ENCODE measurements around the gene RAN.
"Not testable (repeated sequence)": the region's sequence is repeated elsewhere in the genome, so short reads cannot be mapped to it uniquely, and the experiment has no call there.

The RAN gene

DNA sequence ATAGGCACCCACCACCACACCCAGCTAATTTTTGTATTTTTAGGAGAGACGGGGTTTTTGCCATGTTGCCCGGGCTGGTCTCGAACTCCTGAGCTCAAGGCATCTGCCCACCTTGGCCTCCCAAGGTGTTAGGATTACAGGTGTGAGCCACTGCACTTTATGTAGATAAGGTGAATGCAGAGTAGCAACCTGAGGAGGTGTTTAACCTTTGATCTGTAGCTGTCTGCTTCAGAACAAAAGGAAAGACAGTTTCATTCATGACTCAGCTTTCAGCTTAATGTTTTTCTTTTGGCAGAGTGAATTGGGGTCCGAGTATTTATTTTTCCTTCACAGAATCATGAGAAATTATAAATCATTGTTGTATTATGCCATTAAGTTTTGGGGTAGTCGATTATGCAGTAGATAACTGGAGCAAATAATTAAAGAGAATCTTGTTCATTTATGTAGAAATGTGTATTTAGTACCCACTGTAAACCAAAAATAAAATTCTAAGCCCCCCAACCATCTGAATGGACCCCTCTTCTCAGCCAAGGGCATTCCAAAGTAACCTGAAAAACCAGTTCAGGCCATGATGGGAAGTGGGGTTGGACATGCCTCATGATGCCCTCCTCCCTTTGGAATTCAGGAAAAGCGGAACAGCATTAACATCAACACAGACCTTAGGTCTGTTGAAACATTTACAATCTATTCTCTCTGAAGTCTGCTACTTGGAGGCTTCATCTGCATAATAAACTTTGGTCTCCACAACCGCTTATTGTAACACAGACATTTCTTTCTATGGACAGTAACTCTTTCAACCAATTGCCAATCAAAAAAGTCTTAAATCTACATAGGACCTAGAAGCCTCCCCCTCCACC is 22.1 kb upstream of the RAN start:
- DNase-seq (ENCODE audit: low read depth), result no peak

DNA sequence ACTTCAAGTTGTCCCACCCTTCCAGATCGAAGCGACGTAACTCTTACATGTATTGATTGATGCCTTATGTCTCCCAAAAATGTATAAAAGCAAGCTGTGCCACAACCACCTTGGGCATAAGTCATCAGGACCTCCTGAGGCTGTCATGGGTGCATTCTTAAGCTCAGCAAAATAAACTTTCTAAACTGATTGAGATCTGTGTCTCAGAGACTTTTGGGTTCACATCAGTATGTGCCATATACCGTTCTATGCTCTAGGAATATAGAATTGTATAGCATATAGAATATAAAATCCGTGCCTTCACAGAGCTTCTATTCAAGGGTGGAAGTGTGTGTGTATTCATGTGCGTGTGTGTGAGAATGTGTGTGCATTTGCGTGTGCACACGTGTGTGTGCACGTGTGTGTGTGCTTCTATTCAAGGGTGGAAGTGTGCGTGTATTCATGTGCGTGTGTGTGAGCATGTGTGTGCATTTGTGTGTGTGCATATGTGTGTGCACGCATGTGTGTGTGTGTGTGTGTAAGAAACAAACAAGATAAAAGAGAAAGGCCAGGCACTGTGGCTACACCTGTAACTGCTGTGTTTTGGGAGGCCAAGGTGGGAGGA is 21.3 kb upstream of the RAN start:
- DNase-seq (ENCODE audit: low read depth), result no peak

DNA sequence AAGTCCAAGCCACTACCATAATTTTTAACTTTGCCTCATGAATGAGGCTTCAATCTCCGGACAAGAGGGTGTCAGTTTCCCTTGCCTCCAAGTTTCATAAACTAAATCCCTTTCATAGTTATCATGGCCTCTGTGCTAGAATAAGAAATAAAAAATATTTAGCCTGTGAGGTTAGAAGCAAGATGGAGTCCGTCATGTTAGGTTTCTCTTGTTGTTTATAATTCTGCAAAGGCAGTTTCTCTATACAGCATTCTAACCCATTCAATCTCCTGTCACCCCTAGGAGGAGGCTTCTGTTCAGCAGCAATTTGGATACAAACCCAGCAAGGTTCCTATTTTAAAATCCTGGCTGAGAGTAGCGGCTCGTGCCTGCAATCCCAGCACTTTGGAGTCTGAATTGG is 15.8 kb upstream of the RAN start:
- DNase-seq (ENCODE audit: low read depth), result no peak

DNA sequence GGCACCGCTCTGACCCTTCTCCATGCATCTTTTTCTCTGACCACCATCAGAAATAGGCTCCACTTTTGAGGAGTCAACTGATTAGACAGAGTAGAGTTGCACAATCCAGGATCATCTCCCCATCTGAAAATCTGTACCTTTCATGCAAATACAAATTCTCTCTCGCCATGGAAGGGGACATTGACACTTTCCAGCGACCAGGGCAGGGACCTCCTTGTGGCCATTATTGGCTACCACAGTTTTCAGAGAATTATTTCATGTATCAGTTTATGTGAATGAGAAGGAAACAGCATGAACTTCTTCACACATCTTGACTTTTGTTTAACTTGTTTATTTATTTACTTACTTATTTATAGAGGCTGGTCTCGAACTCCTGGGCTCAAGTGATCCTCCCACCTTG is 13.8 kb upstream of the RAN start:
- no peak for DNase-seq (ENCODE audit: low read depth)

DNA sequence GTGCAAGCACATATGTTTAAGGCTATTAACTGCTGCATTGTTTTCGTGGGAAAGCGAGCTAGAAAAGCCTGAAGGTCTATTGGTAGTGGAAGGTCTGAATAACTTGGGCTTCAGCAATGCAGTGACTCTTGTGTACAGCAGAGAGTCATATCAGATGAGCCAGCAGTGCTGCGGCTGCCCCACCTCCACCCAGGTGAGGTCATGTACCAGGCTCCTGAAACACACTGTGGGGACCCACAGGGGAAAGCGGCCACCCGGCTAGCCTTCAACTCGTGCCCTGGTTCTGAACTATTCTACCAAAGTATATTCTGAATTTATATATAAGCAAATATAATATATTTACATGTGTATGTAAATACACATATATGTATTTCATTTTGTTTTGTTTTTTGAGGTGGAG is 12.7 kb upstream of the RAN start:
- DNase-seq (ENCODE audit: low read depth), result no peak

DNA sequence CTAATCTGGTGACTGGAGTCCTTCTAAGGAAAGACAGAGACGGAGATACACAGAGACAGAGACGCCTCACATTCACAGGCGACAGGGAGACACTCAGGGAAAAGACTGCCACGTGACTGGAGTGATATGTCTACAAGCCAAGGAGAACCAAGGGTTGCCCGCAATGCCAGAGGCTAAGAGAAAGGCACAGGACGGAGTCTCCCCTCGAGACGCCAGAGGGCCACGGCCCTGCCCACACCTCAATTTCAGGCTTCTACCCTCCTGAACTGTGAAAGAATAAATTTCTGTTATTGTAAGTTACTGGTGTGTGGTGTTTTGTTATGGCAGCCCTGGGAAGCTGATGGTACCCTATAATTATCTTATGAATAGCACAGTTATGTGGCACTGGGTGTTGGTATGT is 11.6 kb upstream of the RAN start:
- DNase-seq (ENCODE audit: low read depth), result no peak

DNA sequence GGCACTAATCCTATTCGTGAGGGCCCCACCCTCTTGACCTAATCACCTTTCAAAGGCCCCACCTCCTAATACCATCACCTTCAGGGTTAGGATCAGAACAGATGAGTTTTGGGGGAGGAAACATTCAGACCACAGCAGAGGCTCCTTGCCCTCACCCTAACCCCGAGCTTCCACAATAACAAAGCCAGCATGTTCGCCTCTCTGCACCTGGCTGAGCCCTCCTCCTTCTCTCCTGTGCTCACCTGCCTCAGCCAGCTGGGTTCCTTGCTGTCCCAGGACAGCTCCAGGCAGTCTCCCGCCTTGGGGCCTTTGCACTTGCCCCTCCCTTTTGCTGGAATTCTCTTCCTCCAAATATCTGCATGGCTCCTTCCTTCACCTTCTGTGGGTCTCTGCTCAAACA is 9.7 kb upstream of the RAN start:
- no peak for DNase-seq (ENCODE audit: low read depth)

DNA sequence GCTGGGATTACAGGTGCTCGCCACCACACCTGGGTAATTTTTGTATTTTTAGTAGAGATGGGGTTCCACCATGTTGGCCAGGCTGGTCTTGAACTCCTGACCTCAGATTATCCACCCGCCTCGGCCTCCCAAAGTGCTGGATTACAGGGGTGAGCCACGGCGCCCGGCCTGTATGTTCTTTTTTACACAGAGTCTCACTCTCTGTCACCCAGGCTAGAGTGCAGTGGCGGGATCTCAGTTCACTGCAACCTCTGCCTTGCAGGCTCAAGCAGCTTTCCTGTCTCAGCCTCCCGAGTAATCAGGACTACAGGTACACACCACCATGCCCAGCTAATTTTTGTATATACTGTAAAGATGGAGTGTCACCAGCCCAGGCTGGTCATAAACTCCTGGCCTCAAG is 9.1 kb upstream of the RAN start:
- DNase-seq (ENCODE audit: low read depth), result not testable (repeated sequence)

DNA sequence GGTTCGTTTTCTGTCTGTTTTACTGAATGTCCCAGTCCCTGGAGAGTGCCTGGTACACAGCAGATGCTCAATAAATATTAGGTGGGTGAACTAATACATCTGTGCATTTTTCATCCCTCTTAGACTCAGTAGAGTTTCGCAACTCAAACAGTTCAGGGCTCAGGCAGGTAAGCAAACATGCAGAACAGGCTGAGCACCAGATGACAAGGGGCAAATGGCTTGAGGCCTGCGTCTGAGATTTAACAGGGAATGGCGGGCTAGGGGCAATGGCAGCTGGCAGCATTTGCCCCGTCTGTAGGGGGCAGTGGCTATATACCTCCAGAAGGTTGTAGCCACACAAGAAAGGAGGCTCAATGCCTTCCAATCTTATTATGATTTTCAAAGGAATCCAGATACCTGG is 8.6 kb upstream of the RAN start:
- DNase-seq (ENCODE audit: low read depth), result no peak

DNA sequence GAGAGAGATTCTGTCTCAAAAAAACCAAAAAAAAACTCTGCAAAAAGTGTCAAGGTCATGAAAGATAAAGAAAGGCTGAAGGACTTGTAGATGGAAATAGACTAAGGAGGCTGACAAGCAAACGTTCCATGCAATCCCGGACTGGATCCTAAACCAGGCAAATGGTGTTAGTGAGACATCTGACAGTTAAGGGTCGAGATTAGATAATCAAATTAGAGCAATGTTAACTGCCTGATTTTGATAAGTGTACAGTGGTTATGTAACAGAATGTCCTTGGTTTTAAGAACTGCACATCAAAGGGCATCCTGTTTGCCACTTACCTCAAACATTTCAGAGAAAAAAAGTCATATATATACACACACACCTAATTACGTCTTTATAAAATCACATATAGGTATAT is 3.5 kb upstream of the RAN start:
- DNase-seq (ENCODE audit: low read depth), result no peak

DNA sequence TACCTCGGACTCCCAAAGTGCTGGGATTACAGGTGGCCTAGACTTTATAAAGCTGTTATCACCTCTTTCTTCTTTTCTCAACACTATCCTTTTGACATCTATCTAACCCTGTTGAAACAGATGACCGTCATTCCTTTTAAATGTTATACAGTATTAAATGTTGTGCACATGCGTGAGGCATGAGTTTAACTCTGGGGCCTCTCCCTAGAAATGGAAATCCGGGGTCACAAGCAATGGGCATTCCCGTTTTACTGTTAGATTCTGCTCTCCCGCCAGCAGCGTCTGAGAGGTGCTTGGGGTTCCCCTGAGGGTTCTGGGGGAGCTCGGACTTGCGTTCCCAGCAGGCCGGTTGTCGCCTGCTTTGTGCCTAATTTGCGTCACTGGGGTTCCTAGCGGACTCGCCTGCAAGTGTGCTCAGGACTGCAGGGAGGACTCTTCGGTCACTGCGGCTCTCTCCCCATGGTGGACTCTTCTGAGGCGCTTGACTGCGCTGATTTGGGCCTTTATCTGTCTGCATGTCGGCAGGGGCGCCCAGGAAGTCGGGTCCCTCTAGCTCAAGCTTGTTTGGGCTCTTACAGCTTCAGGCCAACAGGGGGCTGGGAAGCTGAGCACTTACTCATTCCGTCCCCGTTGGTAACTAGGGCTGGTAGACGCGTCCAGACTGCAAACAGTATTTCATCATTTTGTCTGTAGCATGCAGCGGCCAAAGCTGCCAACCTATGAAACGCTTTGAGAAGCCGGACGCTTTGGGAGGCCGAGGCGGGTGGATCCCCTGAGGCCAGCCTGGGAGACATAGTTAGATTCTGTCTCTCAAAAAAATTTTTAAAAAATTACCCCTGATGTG is 1.2 kb upstream of the RAN start:
- peak; percentile 33 for DNase-seq (ENCODE audit: low read depth)

DNA sequence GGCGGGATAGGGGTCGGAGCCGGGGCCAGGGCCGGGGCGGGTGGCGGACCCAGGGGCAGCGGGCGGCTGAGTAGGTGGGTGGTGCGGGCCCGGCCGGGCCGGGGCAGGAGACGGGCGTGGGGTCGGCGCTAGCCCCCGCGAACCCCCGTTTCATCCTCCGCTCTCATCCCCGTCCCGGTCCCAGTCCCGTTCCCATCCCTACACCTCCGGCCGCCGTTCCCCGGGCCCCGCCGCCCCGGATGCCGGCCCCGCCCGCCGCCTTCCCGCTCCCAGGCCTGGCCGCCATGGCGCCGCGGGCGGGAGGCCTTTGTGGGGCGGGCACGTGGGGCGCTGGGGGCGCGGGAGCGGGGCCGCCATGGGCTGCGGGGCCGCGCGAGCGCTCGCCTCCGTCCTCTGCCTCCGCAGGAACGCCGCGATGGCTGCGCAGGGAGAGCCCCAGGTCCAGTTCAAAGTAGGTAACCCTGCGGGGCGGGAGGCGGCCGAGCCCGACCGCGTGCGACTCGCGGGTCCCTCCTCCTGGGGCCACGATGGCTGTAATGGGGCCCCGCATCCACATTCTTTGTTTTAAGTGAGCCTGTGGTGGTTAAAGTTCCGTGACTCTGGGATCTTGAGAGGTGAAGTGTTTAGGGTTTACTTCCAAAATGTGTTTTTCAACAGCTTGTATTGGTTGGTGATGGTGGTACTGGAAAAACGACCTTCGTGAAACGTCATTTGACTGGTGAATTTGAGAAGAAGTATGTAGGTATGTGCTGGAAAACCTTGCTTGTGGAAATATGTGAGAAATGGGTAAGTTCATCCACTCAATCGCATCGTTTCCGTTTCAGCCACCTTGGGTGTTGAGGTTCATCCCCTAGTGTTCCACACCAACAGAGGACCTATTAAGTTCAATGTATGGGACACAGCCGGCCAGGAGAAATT is 572 bp downstream of the RAN start:
- peak; percentile 39 for DNase-seq (ENCODE audit: low read depth)

DNA sequence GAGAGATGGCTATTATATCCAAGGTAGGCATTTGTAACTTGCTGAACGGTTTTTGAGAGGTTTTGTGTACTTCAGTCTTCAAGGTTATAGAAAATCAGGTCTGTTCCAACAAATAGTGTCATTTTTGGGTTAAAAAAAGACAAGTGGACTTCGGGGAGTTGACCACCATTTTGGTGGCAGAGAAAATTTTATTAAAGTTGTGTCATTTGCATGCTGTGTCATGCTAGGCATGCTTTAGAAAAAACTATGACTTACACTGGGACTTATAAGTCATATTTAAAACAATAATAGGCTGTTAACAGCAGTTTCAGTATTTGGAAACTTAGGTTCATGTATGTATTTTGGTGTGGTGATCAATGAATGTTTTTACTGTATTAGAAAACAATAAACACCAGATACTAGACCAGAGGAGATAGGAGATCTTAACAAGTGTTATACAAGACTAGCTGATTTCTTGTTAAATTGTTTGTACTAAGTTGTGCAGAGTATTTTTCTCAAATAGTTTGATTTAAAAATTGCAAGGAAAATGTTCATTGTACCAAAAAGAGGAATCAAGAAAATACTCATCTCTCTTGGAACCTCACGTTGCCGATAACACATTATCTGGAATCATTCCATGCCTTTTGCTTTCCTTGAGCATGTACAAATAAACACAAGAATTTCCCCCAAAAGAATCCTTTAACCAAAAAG is 1.4 kb downstream of the RAN start:
- no peak for DNase-seq (ENCODE audit: low read depth)

DNA sequence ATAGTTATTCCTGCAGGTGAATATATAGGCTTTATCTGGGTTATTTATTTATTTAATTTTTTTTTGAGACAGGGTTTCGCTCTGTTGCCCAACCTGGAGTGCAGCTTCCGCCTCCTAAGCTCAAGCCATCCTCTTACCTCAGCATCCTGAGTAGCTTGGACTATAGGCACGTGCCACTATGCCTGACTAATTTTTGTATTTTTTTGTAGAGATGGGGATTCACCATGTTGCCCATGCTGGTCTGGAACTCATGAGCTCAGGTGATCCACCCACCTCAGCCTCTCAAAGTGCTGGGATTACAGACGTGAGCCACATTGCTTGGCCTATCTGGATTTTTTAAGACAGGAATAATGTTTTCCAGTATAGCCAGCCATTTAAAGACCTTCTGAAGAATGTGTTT is 2.0 kb downstream of the RAN start:
- no peak for DNase-seq (ENCODE audit: low read depth)

DNA sequence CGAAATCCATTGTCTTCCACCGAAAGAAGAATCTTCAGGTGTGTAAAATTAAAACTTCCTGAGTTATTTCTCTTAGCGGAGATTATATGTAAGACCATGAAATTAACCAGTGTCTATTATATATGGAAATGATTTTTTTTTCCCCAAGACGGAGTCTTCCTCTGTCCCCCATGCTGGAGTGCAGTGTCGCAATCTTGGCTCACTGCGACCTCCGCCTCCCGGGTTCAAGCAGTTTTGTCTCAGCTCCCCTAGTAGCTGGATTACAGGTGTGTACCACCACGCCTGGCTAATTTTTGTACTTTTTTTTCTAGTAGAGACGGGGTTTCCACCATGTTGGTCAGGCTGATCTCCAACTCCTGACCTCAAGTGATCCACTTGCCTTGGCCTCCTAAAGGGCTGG is 2.8 kb downstream of the RAN start:
- DNase-seq (ENCODE audit: low read depth), result no peak

DNA sequence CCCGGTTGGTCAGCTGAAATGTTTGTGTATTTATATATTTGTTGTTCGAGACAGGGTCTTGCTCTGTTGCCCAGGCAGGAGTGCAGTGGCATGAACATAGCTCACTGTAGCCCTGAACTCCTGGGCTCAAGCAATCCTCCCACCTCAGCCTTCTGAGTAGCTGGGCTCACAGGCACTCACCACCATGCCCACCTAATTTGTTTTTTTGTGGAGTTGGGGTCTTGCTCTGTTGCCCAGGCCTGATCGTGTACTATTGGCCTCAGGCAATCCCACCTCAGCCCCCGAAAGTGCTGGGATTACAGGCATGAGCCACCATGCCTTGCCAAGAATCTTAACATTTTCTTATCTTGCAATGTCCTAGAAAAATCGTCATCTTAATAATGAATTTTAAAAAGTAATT is 3.3 kb downstream of the RAN start:
- DNase-seq (ENCODE audit: low read depth), result no peak

DNA sequence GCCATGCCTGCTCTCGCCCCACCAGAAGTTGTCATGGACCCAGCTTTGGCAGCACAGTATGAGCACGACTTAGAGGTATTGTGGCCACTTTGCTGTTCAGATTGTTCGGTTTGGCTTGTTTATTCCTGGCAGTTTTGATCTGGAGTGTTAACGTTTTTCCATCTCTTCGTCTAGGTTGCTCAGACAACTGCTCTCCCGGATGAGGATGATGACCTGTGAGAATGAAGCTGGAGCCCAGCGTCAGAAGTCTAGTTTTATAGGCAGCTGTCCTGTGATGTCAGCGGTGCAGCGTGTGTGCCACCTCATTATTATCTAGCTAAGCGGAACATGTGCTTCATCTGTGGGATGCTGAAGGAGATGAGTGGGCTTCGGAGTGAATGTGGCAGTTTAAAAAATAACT is 3.8 kb downstream of the RAN start:
- not testable (repeated sequence) for DNase-seq (ENCODE audit: low read depth)

DNA sequence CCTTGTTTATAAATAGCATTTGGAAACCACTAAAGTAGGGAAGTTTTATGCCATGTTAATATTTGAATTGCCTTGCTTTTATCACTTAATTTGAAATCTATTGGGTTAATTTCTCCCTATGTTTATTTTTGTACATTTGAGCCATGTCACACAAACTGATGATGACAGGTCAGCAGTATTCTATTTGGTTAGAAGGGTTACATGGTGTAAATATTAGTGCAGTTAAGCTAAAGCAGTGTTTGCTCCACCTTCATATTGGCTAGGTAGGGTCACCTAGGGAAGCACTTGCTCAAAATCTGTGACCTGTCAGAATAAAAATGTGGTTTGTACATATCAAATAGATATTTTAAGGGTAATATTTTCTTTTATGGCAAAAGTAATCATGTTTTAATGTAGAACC is 4.4 kb downstream of the RAN start:
- DNase-seq (ENCODE audit: low read depth), result no peak

DNA sequence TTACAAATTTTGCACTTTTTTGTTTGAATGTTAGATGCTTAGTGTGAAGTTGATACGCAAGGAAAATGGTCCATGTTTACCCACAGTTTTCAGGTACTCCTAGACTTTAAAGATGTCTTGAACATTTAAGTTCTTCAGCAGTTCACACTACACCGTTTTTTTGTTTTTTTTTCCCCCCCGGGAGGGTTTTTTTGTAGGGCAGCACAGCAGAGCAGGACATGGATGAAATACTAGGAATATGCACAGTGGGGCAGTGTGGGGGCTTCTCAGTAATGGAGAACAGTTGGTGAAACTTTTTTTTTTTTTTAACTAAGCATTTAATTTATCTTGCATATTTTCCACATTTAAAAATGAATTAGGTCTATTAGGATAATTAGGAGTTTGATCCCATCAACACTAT is 4.9 kb downstream of the RAN start:
- DNase-seq (ENCODE audit: low read depth), result no peak

DNA sequence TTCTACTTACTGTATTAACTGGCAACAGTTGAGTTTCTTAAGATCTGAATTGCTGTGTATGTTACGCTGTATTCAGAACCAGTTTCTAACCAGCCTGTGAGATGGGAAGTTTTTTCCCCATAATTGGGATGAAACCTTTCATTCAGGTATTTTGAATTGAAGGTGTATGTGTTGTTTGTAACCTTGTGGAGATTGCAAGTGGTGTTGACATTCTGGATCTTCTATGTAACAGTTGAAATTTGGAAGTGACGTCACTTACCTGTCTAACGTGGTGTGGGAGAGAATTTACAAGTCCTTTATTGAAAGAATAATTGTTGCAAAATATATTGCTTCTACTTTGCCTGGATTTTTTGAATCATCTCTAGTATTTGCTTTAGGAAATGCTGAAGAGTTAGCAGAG is 5.5 kb downstream of the RAN start:
- DNase-seq (ENCODE audit: low read depth), result no peak
